Endothelial cell of hepatic sinusoid (primary cell): ENCODE data around the gene CAMTA1.

ENCODE experiments used
- in situ Hi-C: cut with HindIII; loops from 2 replicates; pipeline ENCODE4 v1.10.0; 2017; ENCODE audit warnings: low sequenced_read_pairs

CAMTA1 gene

GRCh38 chr1:7527733-7528045, 742.4 kb downstream of the CAMTA1 start:
- in situ Hi-C loops, result no loop called here

GRCh38 chr1:7528386-7529198, 743.3 kb downstream of the CAMTA1 start:
- in situ Hi-C loops, result no loop called here

GRCh38 chr1:7529917-7530316, 744.7 kb downstream of the CAMTA1 start:
- in situ Hi-C loops, result no loop called here

- in situ Hi-C loops, result no loop called here
Measured at GRCh38 chr1:7531562-7532340, 746.5 kb downstream of the CAMTA1 start.

- in situ Hi-C loops, result no loop called here
Measured at GRCh38 chr1:7533006-7533405, 747.8 kb downstream of the CAMTA1 start.

GRCh38 chr1:7534061-7534825, 749.0 kb downstream of the CAMTA1 start:
- in situ Hi-C loops, result no loop called here

GRCh38 chr1:7535016-7535415, 749.8 kb downstream of the CAMTA1 start:
- in situ Hi-C loops, result no loop called here

GRCh38 chr1:7535934-7536878, 751.0 kb downstream of the CAMTA1 start:
- in situ Hi-C loops, result no loop called here

GRCh38 chr1:7536891-7537591, 751.8 kb downstream of the CAMTA1 start:
- in situ Hi-C loops, result no loop called here

- in situ Hi-C loops, result no loop called here
Measured at GRCh38 chr1:7538033-7538432, 752.8 kb downstream of the CAMTA1 start.

- in situ Hi-C loops, result no loop called here
Measured at GRCh38 chr1:7538849-7539768, 753.9 kb downstream of the CAMTA1 start.

GRCh38 chr1:7539769-7540175, 754.5 kb downstream of the CAMTA1 start:
- in situ Hi-C loops, result no loop called here

- in situ Hi-C loops, result no loop called here
Measured at GRCh38 chr1:7540816-7541215, 755.6 kb downstream of the CAMTA1 start.

- in situ Hi-C loops, result no loop called here
Measured at GRCh38 chr1:7541629-7542028, 756.4 kb downstream of the CAMTA1 start.

GRCh38 chr1:7543718-7544090, 758.5 kb downstream of the CAMTA1 start:
- in situ Hi-C loops, result no loop called here

GRCh38 chr1:7549277-7550161, 764.3 kb downstream of the CAMTA1 start:
- in situ Hi-C loops, result no loop called here

GRCh38 chr1:7550261-7550865, 765.1 kb downstream of the CAMTA1 start:
- in situ Hi-C loops, result no loop called here
